HEK293 (cell line): ENCODE measurements around the gene RCOR1.
A peak's percentile ranks its signal among the peaks of the same experiment; 100 is the strongest.

Experiments used
- CTCF ChIA-PET: fragments of 350-600 bp; formaldehyde crosslinking; extraction: SDS; loops from one replicate; lab custom pipeline; 2021; ENCODE audit warnings: antibody characterized with exemption; lab: Yijun Ruan, JAX
- POLR2A ChIA-PET: fragments of 300-600 bp; formaldehyde crosslinking; extraction: SDS; loops from one replicate; lab custom pipeline; 2020; ENCODE audit warnings: antibody characterized with exemption, inconsistent platforms; lab: Yijun Ruan, JAX
- H3K27ac ChIP-seq: fragments of 200-500 bp; sonication (Bioruptor generic); 2 replicates; pipeline ENCODE4 v1.5.1; 2014; ENCODE audit warnings: low read depth, low read length, control low read depth, inconsistent platforms; ENCODE audit errors: extremely low read depth
- H3K36me3 ChIP-seq, 2 experiments: fragments of 200-500 bp in 1 of 2; sonication (Bioruptor generic) in 1 of 2; 1 replicate in 1 of 2; 2 replicates in 1 of 2; pipeline ENCODE4 v1.5.1; 2014 to 2017; ENCODE audit warnings: inconsistent platforms in 2 of 2, low read length in 2 of 2; ENCODE audit not compliant: control insufficient read depth in 2 of 2, insufficient read depth in 1 of 2
- H3K4me1 ChIP-seq: fragments of 200-500 bp; sonication (Bioruptor generic); 2 replicates; pipeline ENCODE4 v1.5.1; 2014; ENCODE audit warnings: mild to moderate bottlenecking, low read length, inconsistent platforms; ENCODE audit not compliant: control insufficient read depth, insufficient read depth
- H3K4me3 ChIP-seq: 2 replicates; pipeline ENCODE4 v1.5.1; 2011; ENCODE audit warnings: low read depth, mild to moderate bottlenecking, control low read depth, low read length, moderate library complexity
- H3K9me3 ChIP-seq: fragments of 200-500 bp; sonication (Bioruptor generic); 2 replicates; pipeline ENCODE4 v1.5.1; 2014; ENCODE audit warnings: low read depth, low read length, inconsistent platforms; ENCODE audit not compliant: control insufficient read depth, insufficient read depth
- BCL11B ChIP-seq: fragments of 450-650 bp; formaldehyde crosslinking; IDR thresholded peaks from 2 replicates; pipeline ENCODE4 v1.5.1; 2016; ENCODE audit warnings: low read depth, missing biosample characterization, missing genetic modification characterization
- GLIS2 ChIP-seq: fragments of 450-650 bp; formaldehyde crosslinking; IDR thresholded peaks from 2 replicates; pipeline ENCODE4 v1.5.1; 2016; ENCODE audit warnings: missing biosample characterization, missing genetic modification characterization
- MEIS1 ChIP-seq: sonication (generic); formaldehyde crosslinking; IDR thresholded peaks from 2 replicates; pipeline ENCODE4 v1.8.1; 2022; ENCODE audit warnings: missing genetic modification reagents, mild to moderate bottlenecking, borderline replicate concordance
- SCRT2 ChIP-seq: fragments of 450-650 bp; formaldehyde crosslinking; IDR thresholded peaks from 2 replicates; pipeline ENCODE4 v1.5.1; 2016; ENCODE audit warnings: missing biosample characterization, missing genetic modification characterization
- ZNF266 ChIP-seq: fragments of 450-650 bp; formaldehyde crosslinking; IDR thresholded peaks from 2 replicates; pipeline ENCODE4 v1.5.1; 2016; ENCODE audit warnings: missing biosample characterization, missing genetic modification characterization, low read depth
- ZNF423 ChIP-seq: fragments of 450-650 bp; formaldehyde crosslinking; IDR thresholded peaks from 2 replicates; pipeline ENCODE4 v1.5.1; 2016; ENCODE audit warnings: missing biosample characterization, missing genetic modification characterization
- TF ChIP-seq, protein P1 (sequence below): fragments of 450-650 bp; formaldehyde crosslinking; IDR thresholded peaks from 2 replicates; pipeline ENCODE4 v1.5.1; 2016; ENCODE audit warnings: missing biosample characterization, missing genetic modification characterization
- TF ChIP-seq, protein P2 (sequence below): fragments of 450-650 bp; formaldehyde crosslinking; IDR thresholded peaks from 2 replicates; pipeline ENCODE4 v1.5.1; 2016; ENCODE audit warnings: missing biosample characterization, missing genetic modification characterization
- TF ChIP-seq, protein P3 (sequence below): fragments of 450-650 bp; formaldehyde crosslinking; IDR thresholded peaks from 2 replicates; pipeline ENCODE4 v1.5.1; 2016; ENCODE audit warnings: missing biosample characterization, missing genetic modification characterization
- TF ChIP-seq, protein P4 (sequence below): fragments of 450-650 bp; formaldehyde crosslinking; IDR thresholded peaks from 2 replicates; pipeline ENCODE4 v1.5.1; 2016; ENCODE audit warnings: missing biosample characterization, missing genetic modification characterization

Gene RCOR1

DNA sequence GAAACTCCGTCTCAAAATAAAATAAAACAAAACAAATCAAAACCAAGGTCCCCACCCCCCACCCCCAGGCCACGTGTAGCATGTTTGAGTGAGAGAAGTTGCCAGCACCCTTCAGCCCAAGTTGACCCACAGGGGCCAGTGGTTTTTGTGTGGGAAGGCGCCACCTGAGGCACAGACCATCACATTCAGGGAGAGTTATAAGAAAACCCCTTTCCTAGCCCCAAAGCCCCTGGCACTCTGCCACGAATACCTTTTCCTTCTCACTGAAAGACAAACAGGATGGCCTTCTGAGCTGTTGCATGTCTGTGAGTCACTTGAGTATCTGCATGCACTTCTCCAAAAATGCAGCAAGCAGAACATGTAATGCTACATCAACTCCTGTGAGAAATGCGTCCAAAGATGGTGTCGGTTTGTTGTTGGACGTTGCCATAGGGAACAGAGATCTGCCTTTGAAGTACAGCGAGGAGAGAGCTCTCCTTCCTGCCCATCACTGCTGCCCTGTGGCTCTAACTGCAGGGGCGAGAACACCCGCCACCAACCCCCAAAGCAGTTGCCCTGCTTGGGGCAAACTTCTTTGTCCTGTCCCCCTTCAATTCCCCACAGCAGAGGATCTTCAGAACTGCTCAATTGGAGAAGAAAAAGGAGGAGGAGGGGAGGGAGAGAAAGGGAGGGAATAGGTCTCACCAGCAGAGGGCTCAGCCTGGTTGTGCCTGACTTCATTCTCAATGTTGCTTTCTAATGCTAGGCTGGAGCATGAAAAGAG lies 182.1 kb downstream of the RCOR1 start (continued):
- no peak for TF ChIP-seq ZNF266

DNA sequence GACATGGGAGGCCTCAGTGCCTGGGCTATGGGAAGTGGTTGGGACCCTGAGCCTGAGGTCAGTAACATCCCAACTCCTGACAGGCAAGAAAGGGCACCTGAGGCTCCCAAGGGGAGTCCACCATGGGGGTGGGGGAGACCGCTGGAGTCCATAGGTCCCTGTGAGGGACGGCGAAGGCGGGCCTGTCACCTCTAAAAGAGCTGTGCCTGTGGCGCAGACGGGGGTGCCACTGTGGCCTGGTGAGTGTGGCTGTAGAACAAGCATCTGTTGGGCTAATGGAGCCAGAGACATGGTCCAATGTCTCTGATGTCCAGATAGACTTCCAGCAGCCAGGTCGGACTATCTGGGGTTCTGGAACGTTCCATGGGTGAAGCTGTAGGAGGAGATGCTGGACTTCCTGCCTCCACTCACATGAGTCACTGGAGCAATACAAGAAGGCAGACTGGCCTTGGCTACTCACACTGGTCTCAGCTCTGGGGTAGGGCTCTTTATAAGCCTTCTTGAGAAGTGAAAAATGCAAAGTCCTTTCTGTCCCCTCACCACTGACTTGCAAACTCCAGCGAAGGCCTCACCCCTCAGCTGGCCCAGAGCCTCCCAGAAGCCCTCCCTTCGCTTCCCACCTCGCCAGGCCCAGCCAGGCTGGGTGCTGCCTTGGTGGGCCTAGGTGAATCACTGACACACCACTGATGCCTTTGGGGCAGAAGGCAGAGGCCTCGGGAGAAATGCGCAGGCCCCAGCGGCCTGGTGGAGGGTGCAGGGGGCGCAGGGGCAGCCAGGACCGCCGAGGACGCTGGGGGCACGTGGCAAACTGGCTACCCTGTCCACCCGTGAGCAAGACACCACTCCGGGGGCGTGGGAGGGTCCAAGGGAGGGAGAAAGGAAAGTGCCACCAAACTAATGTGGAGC lies 183.7 kb downstream of the RCOR1 start:
- TF ChIP-seq MEIS1 (CRISPR knock-in tag) = no peak
- TF ChIP-seq, protein P1, sequence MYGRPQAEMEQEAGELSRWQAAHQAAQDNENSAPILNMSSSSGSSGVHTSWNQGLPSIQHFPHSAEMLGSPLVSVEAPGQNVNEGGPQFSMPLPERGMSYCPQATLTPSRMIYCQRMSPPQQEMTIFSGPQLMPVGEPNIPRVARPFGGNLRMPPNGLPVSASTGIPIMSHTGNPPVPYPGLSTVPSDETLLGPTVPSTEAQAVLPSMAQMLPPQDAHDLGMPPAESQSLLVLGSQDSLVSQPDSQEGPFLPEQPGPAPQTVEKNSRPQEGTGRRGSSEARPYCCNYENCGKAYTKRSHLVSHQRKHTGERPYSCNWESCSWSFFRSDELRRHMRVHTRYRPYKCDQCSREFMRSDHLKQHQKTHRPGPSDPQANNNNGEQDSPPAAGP (tag by site-specific recombination) = 0 out of 2 replicates have a peak, but pooled peaks have one; percentile 40
- TF ChIP-seq BCL11B = 0 out of 2 replicates have a peak, but pooled peaks have one; percentile 36
- peak; percentile 74 for TF ChIP-seq GLIS2
- no peak for TF ChIP-seq SCRT2
- TF ChIP-seq, protein P2, sequence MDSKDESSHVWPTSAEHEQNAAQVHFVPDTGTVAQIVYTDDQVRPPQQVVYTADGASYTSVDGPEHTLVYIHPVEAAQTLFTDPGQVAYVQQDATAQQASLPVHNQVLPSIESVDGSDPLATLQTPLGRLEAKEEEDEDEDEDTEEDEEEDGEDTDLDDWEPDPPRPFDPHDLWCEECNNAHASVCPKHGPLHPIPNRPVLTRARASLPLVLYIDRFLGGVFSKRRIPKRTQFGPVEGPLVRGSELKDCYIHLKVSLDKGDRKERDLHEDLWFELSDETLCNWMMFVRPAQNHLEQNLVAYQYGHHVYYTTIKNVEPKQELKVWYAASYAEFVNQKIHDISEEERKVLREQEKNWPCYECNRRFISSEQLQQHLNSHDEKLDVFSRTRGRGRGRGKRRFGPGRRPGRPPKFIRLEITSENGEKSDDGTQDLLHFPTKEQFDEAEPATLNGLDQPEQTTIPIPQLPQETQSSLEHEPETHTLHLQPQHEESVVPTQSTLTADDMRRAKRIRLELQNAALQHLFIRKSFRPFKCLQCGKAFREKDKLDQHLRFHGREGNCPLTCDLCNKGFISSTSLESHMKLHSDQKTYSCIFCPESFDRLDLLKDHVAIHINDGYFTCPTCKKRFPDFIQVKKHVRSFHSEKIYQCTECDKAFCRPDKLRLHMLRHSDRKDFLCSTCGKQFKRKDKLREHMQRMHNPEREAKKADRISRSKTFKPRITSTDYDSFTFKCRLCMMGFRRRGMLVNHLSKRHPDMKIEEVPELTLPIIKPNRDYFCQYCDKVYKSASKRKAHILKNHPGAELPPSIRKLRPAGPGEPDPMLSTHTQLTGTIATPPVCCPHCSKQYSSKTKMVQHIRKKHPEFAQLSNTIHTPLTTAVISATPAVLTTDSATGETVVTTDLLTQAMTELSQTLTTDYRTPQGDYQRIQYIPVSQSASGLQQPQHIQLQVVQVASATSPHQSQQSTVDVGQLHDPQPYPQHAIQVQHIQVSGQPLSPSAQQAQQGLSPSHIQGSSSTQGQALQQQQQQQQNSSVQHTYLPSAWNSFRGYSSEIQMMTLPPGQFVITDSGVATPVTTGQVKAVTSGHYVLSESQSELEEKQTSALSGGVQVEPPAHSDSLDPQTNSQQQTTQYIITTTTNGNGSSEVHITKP = peak; percentile 64
- TF ChIP-seq ZNF423 (tag by site-specific recombination) = 0 out of 2 replicates have a peak, but pooled peaks have one; percentile 15
- TF ChIP-seq, protein P3, sequence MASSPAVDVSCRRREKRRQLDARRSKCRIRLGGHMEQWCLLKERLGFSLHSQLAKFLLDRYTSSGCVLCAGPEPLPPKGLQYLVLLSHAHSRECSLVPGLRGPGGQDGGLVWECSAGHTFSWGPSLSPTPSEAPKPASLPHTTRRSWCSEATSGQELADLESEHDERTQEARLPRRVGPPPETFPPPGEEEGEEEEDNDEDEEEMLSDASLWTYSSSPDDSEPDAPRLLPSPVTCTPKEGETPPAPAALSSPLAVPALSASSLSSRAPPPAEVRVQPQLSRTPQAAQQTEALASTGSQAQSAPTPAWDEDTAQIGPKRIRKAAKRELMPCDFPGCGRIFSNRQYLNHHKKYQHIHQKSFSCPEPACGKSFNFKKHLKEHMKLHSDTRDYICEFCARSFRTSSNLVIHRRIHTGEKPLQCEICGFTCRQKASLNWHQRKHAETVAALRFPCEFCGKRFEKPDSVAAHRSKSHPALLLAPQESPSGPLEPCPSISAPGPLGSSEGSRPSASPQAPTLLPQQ (tag by site-specific recombination) = 0 out of 2 replicates have a peak, but pooled peaks have one; percentile 42
- TF ChIP-seq, protein P4, sequence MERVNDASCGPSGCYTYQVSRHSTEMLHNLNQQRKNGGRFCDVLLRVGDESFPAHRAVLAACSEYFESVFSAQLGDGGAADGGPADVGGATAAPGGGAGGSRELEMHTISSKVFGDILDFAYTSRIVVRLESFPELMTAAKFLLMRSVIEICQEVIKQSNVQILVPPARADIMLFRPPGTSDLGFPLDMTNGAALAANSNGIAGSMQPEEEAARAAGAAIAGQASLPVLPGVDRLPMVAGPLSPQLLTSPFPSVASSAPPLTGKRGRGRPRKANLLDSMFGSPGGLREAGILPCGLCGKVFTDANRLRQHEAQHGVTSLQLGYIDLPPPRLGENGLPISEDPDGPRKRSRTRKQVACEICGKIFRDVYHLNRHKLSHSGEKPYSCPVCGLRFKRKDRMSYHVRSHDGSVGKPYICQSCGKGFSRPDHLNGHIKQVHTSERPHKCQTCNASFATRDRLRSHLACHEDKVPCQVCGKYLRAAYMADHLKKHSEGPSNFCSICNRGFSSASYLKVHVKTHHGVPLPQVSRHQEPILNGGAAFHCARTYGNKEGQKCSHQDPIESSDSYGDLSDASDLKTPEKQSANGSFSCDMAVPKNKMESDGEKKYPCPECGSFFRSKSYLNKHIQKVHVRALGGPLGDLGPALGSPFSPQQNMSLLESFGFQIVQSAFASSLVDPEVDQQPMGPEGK = peak; percentile 74; the same call in 1 of the 2 replicates
- TF ChIP-seq, all 188 proteins: peak for 7
- Histone ChIP-seq H3K27ac (peak overlapping the region; percentile 34; the same call in 1 of the 2 replicates), H3K4me1 (peaks cover 8% of the 10 kb centered on the region), H3K4me3 (no peak overlapping the region), H3K36me3 (no peaks in the 10 kb centered on the region), H3K9me3 (no peaks in the 10 kb centered on the region)
- POLR2A ChIA-PET = interaction anchor here (0.7 kb wide), 1 partner anchor 853 kb away, joined by 4 read pairs; the partner anchor contains the start of gene KLC1
- CTCF ChIA-PET = interaction anchor here (0.5 to 0.6 kb wide), 3 partner anchors 8 to 101 kb away, joined by 5 to 6 read pairs (median 6); no protein-coding TSS in a partner anchor
